Pancreas (tissue), 10 donors: Measurements from ENCODE around the gene MAFG. TPM values are rescaled to one million over a fixed set of nuclear protein-coding genes. Genes with fewer than 3 reads are reported as not detected.

Experiments
- ATAC-seq, 4 donors: fragments of 200-7000 bp; cut with Tn5 transposase; one replicate each; pipeline versions ENCODE4 v1.8.0 to v1.9.1; 2020; ENCODE audit warnings: mild to moderate bottlenecking in 4 of 4, moderate library complexity in 4 of 4
- DNase-seq, 6 donors: peaks; one replicate each; pipeline ENCODE4 v3.0.0-alpha.2; 2020
- FAIRE-seq: peaks from 2 replicates; lab custom pipeline; 2012; peaks lifted over from hg19 to GRCh38; lab: Jason Lieb, UNC
- H3K27ac ChIP-seq, 4 donors: fragments of 200-600 bp; sonication (generic); 1 replicate in 3 of 4; 2 replicates in 1 of 4; pipeline versions ENCODE4 v1.5.0 to v1.8.0; 2020
- H3K27me3 ChIP-seq, 4 donors: fragments of 200-600 bp; one replicate each; pipeline ENCODE4 v1.8.0; 2021
- H3K36me3 ChIP-seq, 3 donors: fragments of 200-600 bp; sonication (generic) in 1 of 3; one replicate each; pipeline versions ENCODE4 v1.5.0 to v1.8.0; 2020 to 2021
- H3K4me1 ChIP-seq, 3 donors: fragments of 200-600 bp; one replicate each; pipeline ENCODE4 v1.8.0; 2021
- H3K4me3 ChIP-seq, 4 donors: fragments of 200-600 bp; sonication (generic) in 2 of 4; one replicate each; pipeline versions ENCODE4 v1.5.0 to v1.8.0; 2020 to 2021
- H3K9me3 ChIP-seq, 4 donors: fragments of 200-600 bp; one replicate each; pipeline ENCODE4 v1.8.0; 2021
- WGBS, 2 donors: extraction: QIAGEN DNeasy Blood & Tissue Kit; methylation state at CpG; one replicate each; pipeline ENCODE4 v1.1.7; 2013; 5-methylcytosine and 5-hydroxymethylcytosine counted together
- intact Hi-C, 3 donors: fragments of 100-400 bp; cut with DNase I; formaldehyde crosslinking; loops; one replicate each; pipeline versions ENCODE4 v1.11.1 to v1.14.2; 2022
- polyA plus RNA-seq, 2 donors: library from polyadenylated mRNA; stranded (reverse); fragments of 200-250 nt; gene quantifications; one replicate each; pipeline ENCODE4 v1.2.3, GENCODE V29; 2013
- total RNA-seq, 6 donors: library from RNA; stranded (reverse); fragmentation: NEBNext Ultra II Directional in 4 of 6; extraction: Animal tissue kit (Norgen Biotek cat#: 25700) in 4 of 6; gene quantifications; one replicate each; pipeline versions ENCODE4 v1.2.1 to v1.2.4, GENCODE V29; 2021 to 2023
- TF ChIP-seq, protein P1 (sequence below), 4 donors: fragments of 200-600 bp; sonication (generic) in 3 of 4; IDR thresholded peaks; one replicate each; pipeline versions ENCODE4 v1.5.0 to v1.8.0; 2021; ENCODE audit warnings: antibody characterized with exemption in 4 of 4
- donor health status: healthy with polysubstance abuse.
- donor health status: DM: no; HTN: no; CAD: no; lungs with moderate emphysema.
- donor health status: DM: no; HTN: no; CAD: no.
- donor health status: control.
- donor health status: control.
- donor health status: Bipolar disorder and iron deficiency.
- donor health status: DM: yes; HTN: yes; CAD: no.
- donor health status: DM: no; HTN: no; CAD: no.
- donor health status: DM: no; HTN: no; CAD: no.
- donor health status: DM: yes; HTN: yes; CAD: no.

The MAFG gene
- total and polyA plus RNA-seq, 8 donors, result 6.4 to 11.1 (median 8.0) TPM

DNA sequence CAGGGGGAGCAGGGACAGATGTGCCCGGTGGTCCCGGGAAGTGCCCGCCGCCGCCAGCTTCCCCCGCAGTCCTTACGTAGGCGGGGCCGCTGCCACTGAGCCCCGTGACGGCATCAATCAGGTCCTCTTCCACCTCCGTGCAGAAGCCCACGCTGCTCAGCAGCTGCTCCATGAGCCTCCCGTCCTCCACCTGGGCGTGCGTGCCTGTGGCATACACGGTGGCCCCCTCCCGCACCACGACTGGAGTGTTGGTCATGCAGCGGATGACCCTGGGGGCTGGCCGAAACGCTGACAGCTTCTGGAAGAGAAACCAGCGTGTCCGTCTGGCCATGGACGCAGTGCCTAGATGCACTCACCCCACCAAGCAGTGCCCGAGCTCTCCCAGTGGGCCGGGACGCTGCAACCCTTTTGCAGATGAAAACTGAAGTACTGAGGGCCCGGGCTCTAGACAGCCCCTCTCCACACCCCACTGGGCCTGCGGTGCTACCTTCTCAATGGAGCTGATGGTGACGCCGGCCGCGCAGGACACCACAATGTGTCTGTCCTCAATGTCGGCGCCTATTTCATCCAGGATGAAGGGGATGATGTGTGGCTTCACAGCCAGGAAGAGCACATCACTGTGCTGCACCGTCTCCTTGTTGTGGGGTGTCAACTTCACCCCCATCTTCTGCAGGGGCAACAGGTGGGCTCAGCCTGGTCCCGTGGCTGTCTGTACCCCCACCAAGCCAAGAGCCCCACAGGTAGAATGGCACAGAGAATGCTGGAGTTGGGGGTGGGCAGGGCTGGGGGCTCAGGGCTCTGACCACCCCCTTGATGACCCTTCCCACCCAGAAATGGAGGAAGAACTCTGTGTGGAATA is 7.5 kb upstream of the MAFG start:
- H3K9me3 ChIP-seq, result no peaks in the 10 kb centered on the region
- FAIRE-seq, result no peak
- 87 to 89% methylated on average over 38 of the region's 38 CpGs for WGBS, 2 donors
- peak overlapping the region in 1 of 4 donors; percentile 68 for H3K4me3 ChIP-seq
- intact Hi-C loops, result no loop called here
- ATAC-seq, result no peak
- DNase-seq, result peak in 4 of 6 donors; percentile 31 to 75 (median 47)
- H3K27me3 ChIP-seq, result no peaks in the 10 kb centered on the region
- no peaks in the 10 kb centered on the region for H3K36me3 ChIP-seq
- TF ChIP-seq, protein P1, sequence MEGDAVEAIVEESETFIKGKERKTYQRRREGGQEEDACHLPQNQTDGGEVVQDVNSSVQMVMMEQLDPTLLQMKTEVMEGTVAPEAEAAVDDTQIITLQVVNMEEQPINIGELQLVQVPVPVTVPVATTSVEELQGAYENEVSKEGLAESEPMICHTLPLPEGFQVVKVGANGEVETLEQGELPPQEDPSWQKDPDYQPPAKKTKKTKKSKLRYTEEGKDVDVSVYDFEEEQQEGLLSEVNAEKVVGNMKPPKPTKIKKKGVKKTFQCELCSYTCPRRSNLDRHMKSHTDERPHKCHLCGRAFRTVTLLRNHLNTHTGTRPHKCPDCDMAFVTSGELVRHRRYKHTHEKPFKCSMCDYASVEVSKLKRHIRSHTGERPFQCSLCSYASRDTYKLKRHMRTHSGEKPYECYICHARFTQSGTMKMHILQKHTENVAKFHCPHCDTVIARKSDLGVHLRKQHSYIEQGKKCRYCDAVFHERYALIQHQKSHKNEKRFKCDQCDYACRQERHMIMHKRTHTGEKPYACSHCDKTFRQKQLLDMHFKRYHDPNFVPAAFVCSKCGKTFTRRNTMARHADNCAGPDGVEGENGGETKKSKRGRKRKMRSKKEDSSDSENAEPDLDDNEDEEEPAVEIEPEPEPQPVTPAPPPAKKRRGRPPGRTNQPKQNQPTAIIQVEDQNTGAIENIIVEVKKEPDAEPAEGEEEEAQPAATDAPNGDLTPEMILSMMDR (IDR thresholded peaks at IDR 0.05), result no peak
- no peak overlapping the region for H3K27ac ChIP-seq
- H3K4me1 ChIP-seq, result peaks cover 0 to 5% (median 3%) of the 10 kb centered on the region in 3 donors

DNA sequence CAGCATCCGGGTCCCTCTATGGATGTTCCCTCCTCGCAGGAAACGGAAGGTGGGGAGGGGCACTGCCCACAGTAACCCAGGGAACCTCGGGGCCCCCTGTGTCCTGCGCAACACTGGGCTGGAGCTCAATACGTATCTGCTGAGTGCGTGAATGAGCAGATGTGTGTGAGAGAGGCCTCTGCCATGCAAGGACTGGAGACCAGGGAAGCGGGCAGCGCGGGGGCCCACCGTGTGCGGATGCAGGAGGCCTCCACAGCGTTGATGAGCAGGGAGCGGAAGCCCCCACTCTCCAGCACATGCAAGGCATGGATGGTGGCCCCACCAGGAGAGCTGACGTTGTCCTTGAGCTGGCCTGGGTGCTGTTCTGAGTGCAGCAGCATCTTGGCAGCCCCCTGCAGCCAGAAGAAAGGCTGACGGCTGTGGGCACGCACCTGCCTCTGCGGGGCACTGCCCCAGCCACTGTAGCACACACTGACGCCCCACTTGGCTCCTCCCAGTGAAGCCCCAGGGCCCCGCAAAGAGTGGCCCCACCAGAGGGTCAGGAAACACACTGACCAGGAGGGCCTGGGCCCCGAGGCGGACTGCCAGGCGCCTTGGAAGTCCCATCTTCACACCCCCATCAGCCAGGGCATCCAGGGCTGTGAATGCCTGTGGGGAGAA is 6.7 kb upstream of the MAFG start:
- Histone ChIP-seq H3K27ac (no peak overlapping the region), H3K36me3 (no peaks in the 10 kb centered on the region), H3K9me3 (no peaks in the 10 kb centered on the region), H3K4me3 (no peak overlapping the region), H3K4me1 (peaks cover 0 to 5% (median 3%) of the 10 kb centered on the region in 3 donors), H3K27me3 (no peaks in the 10 kb centered on the region)
- intact Hi-C loops, result no loop called here
- no peak for FAIRE-seq
- TF ChIP-seq, protein P1 (IDR thresholded peaks at IDR 0.05), result no peak
- DNase-seq, result peak in 2 of 6 donors; percentile 36 to 72
- ATAC-seq, result no peak
- WGBS, 2 donors, result 77 to 78% methylated on average over 23 of the region's 23 CpGs

DNA sequence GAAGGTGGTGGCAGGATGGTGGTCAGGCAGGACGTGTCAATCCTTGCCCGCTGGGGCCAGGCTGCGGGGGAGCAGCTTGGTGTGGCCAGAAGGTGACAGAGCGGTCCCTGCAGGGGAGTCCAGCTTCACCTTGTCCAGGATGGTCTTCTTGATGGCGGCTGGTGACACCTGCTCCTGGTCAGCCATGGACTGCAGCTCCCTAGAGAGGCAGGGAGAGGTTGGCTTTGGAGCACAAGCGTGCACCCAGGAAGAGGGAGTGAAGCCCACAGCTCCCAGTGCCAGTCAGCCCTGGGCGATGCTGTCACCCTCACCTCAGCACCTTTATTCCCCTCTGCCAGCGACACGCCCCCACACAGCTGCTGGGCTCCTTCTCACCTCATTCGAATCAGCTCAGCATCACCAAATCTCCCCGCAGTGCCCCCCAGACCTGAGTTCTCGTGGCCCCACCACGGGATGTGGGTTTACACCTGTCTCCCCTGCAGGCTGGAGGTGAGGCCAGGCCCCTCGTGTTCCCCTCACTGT is 5.7 kb upstream of the MAFG start:
- ATAC-seq, result no peak

GRCh38 chr17:81932333-81932983 is 4.9 kb upstream of the MAFG start:
- WGBS, 2 donors, result 71 to 76% methylated on average over 9 of the region's 9 CpGs
- Histone ChIP-seq H3K27me3 (no peaks in the 10 kb centered on the region), H3K4me3 (no peak overlapping the region), H3K4me1 (peaks cover 0 to 9% (median 3%) of the 10 kb centered on the region in 3 donors), H3K9me3 (no peaks in the 10 kb centered on the region), H3K36me3 (no peaks in the 10 kb centered on the region), H3K27ac (no peak overlapping the region)
- DNase-seq, result peak in 2 of 6 donors; percentile 37 to 68
- FAIRE-seq, result no peak
- TF ChIP-seq, protein P1 (IDR thresholded peaks at IDR 0.05), result no peak
- ATAC-seq, result no peak
- intact Hi-C loops, result no loop called here

More for the DNA sequence above, 5.7 kb upstream of the MAFG start:
- Histone ChIP-seq H3K27me3 (no peaks in the 10 kb centered on the region), H3K4me3 (no peak overlapping the region), H3K27ac (no peak overlapping the region), H3K9me3 (no peaks in the 10 kb centered on the region), H3K36me3 (no peaks in the 10 kb centered on the region), H3K4me1 (peaks cover 0 to 9% (median 3%) of the 10 kb centered on the region in 3 donors)
- TF ChIP-seq, protein P1 (IDR thresholded peaks at IDR 0.05), result no peak
- DNase-seq (peak in 2 of 6 donors; percentile 42 to 66), FAIRE-seq (no peak)
- intact Hi-C loops, result no loop called here
- WGBS, 2 donors, result 84 to 91% methylated on average over 14 of the region's 14 CpGs
